ENCODE measurements around the gene KCNMB2.

Gene KCNMB2

GRCh38 chr3:178767581-178767980 lies 231.3 kb downstream of the KCNMB2 start:
- H3K4me3 ChIP-seq (ENCODE audit: low read length) = no peak overlapping the region
- TF ChIP-seq CTCF (conservative IDR thresholded peaks at IDR 0.05; ENCODE audit: low read length) = no peak
- no peak for DNase-seq (ENCODE audit: low read depth)

GRCh38 chr3:178768072-178768864 lies 232.0 kb downstream of the KCNMB2 start:
- no peak for DNase-seq (ENCODE audit: low read depth)
- no peak for TF ChIP-seq CTCF (conservative IDR thresholded peaks at IDR 0.05; ENCODE audit: low read length)
- no peak overlapping the region for H3K4me3 ChIP-seq (ENCODE audit: low read length)

GRCh38 chr3:178771511-178771910 lies 235.3 kb downstream of the KCNMB2 start:
- H3K4me3 ChIP-seq (ENCODE audit: low read length) = no peak overlapping the region
- no peak for TF ChIP-seq CTCF (conservative IDR thresholded peaks at IDR 0.05; ENCODE audit: low read length)
- DNase-seq (ENCODE audit: low read depth) = no peak

GRCh38 chr3:178772746-178773145 lies 236.5 kb downstream of the KCNMB2 start:
- no peak for TF ChIP-seq CTCF (conservative IDR thresholded peaks at IDR 0.05; ENCODE audit: low read length)
- no peak for DNase-seq (ENCODE audit: low read depth)
- no peak overlapping the region for H3K4me3 ChIP-seq (ENCODE audit: low read length)

- no peak for DNase-seq (ENCODE audit: low read depth)
- no peak for TF ChIP-seq CTCF (conservative IDR thresholded peaks at IDR 0.05; ENCODE audit: low read length)
Observed at GRCh38 chr3:178773358-178773757, 237.1 kb downstream of the KCNMB2 start.

GRCh38 chr3:178777718-178778411 lies 241.6 kb downstream of the KCNMB2 start:
- no peak for TF ChIP-seq CTCF (conservative IDR thresholded peaks at IDR 0.05; ENCODE audit: low read length)
- peak; percentile 10 for DNase-seq (ENCODE audit: low read depth)
- H3K4me3 ChIP-seq (ENCODE audit: low read length) = no peak overlapping the region

More at GRCh38 chr3:178773358-178773757, 237.1 kb downstream of the KCNMB2 start:
- H3K4me3 ChIP-seq (ENCODE audit: low read length) = no peak overlapping the region

- H3K4me3 ChIP-seq (ENCODE audit: low read length) = no peak overlapping the region
- TF ChIP-seq CTCF (conservative IDR thresholded peaks at IDR 0.05; ENCODE audit: low read length) = no peak
- no peak for DNase-seq (ENCODE audit: low read depth)
Observed at GRCh38 chr3:178778589-178778988, 242.4 kb downstream of the KCNMB2 start.
